GM10248 (cell line): ENCODE measurements around the gene FNDC5.

ENCODE experiments used
- CTCF ChIA-PET: fragments of 300-600 bp; sonication (Branson Sonifier 250); formaldehyde crosslinking; extraction: SDS; loops from one replicate; lab custom pipeline; 2021; ENCODE audit warnings: antibody characterized with exemption; lab: Yijun Ruan, JAX
- POLR2A ChIA-PET: fragments of 350-650 bp; sonication (Branson Sonifier 250); formaldehyde crosslinking; extraction: SDS; loops from one replicate; lab custom pipeline; 2020; ENCODE audit warnings: antibody characterized with exemption; lab: Yijun Ruan, JAX
- DNase-seq: peaks from one replicate; pipeline ENCODE4 v3.0.0; 2012; ENCODE audit errors: extremely low spot score
- CTCF ChIP-seq: IDR thresholded peaks from 2 replicates; pipeline ENCODE4 v1.5.1; 2012; ENCODE audit warnings: mild to moderate bottlenecking, low read depth; ENCODE audit errors: extremely low read depth, missing control alignments, control extremely low read depth

Gene FNDC5

DNA sequence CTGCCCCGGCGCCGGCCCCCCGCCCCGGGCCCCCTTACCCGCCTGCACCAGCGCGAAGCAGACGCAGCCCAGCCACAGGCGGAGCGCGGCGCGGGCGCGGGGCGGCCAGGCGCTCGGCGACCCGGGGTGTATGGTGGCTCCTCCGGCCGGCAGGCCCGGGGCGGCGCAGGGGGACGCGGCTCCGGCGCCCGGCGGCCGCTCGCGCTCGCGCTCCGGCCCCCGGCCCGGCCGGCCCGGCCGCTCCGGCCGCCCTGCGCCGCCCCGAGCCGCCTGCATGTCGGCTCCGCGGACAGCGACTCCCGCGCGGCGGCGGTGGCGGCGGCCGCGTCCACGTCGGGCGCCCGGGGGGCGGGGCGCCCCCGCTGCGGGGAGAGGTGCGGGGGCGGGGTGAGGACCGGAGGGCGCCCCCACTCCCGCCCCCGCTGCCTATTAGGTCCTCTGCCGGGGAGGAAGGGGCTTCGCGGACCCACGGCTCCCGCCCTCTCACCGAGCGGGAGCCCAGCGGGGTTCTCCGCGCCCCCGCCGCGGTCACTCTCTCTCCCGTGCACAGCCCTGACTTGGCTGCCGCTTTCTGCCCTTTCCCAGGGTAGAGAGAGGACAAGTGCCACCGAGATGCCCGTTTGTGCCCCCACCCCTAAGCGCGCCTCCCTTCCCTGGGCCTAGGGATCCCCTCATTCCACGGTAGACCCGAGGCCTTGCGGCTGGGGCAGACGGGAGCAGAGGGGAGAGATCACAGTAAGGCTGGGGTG, at the start of gene FNDC5:
Gene FNDC5 (minus strand): TSS at position 298 of the 749 bp plus-strand sequence.
- TF ChIP-seq CTCF: no peak
- DNase-seq: no peak
- POLR2A ChIA-PET: no interaction called here
- CTCF ChIA-PET: interaction anchor here (0.6 to 7.0 kb wide), 16 partner anchors 8 to 470 kb away, joined by 3 to 51 read pairs (median 6); no protein-coding TSS in a partner anchor

DNA sequence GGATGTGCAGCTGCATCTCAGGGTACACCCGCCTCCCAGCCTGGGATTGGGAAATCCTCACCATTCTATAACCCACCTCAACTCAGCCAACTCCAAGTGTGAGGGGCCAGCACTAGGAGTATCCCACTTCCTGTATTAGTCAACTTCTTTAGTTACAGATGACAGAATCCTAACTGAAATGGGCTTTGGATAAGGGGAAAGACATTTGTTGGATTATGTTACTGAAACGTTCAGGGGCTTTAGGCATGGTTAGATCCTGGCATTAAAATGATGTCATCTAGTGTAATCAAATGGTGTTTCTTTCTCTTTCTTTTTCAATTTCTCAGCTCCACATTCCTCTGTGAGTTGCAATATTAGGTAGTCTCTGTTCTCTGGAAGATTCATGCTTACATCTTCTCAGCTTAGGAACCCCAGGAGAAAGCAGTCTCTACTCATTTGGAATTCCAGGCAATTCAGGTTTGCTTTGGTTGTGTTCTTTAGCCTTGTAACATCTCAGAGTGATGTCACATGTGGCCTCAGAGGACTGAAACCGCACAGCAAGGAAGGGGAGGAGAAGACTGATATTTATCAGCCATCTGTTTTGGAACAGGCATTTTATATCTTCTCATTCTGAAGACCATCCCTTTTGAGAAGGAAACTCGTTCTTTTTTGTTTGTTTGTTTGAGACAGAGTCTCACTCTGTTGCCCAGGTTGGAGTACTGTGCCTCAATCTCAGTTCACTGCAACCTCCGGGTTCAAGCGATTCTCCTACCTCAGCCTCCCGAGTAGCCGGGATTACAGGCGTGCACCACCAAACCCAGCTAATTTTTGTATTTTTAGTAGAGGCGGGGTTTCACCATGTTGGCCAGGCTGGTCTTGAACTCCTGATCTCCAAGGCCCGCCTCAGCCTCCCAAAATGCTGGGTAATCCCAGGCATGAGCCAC, 49.4 kb upstream of the FNDC5 start:
- POLR2A ChIA-PET: no interaction called here
- DNase-seq: no peak
- CTCF ChIA-PET: interaction anchor here (1.1 to 3.4 kb wide), 6 partner anchors 12 to 175 kb away, joined by 3 to 24 read pairs (median 7); no protein-coding TSS in a partner anchor
- TF ChIP-seq CTCF: no peak

DNA sequence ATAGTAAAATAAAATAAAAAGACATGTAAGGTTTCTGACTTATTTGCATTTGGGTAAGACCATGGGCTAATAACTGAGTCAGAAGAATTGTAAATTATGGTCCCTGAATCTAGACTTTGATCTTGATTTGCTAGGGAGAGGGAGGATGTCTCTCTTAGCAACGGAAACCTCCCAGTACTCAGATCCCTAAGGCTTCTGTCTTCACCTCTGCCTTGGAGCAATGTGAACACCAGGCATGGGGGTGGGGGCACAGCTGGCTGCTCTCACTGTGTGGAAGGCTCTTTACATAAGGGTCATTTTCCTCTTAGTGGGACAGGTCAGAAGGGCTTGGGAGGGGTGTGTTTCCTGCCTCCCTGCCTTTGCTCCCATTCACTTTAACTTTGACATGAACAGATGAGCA, 47.5 kb upstream of the FNDC5 start:
- ChIA-PET POLR2A (no interaction called here), CTCF (interaction anchor here (0.9 to 3.4 kb wide), 3 partner anchors 14 to 137 kb away, joined by 3 to 24 read pairs (median 7); no protein-coding TSS in a partner anchor)
- TF ChIP-seq CTCF: no peak

DNA sequence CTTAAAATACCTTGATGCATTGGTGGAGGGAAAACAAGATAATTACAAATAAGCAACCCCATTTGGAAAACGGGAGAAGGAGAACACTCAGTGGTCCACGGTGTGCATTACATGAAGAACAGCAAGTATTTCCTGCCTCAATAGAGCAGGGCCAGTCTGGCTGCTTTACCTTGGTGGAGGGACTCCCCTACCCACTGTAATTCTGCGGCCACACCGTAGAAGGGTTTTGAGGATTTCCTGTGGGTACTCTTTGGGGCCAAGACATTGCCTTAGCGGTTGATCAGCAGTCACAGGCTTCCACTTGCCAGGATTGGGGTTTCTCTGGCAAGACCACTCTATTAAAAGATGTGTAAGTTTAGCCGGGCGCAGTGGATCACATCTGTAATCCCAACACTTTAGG, 46.8 kb upstream of the FNDC5 start:
- ChIA-PET POLR2A (no interaction called here), CTCF (interaction anchor here (0.8 to 1.6 kb wide), 4 partner anchors 16 to 504 kb away, joined by 3 to 4 read pairs (median 4); no protein-coding TSS in a partner anchor)
- no peak for TF ChIP-seq CTCF
- DNase-seq: no peak

More for the DNA sequence above, 47.5 kb upstream of the FNDC5 start:
- no peak for DNase-seq

DNA sequence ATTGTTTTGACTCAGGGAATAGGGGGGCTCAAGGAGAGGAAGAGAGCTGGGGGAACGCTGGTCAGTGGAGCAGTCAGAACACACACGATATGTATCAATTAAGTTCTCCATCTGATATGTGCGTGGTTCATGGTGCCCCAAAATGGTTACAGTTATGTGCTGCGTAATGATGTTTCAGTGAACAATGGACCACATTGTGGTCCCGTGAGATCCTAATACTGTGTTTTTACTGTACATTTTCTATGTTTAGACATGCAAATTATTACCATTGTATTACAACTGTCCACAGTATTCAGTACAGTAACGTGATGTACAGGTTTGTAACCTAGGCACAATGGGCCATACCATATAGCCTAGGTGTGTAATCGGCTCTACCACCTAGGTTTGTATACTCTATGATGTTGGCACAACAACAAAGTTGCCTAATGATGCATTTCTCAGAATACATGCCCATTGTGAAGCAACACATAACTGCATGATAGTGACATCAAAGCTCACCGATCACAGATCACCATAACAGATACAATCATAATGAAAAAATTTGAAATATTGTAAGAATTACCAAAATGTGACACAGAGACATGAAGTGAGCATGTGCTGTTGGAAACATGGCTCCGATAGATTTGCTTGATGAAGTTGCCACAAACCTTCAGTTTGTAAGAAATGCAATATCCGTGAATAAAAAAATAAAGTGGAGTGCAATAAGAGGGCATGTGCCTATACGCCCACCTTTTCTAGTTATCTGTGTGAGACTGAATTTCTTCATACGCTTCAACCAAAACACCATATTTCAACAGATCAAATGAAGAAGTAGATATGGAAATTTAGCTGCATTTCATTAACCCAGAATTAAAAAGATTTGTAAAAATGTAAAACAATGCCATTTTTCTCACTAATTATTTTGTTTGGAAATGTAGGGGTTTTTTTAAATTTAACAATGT, 45.3 kb upstream of the FNDC5 start:
- TF ChIP-seq CTCF: no peak
- CTCF ChIA-PET: interaction anchor here (1.2 to 2.0 kb wide), 5 partner anchors 18 to 502 kb away, joined by 3 to 4 read pairs (median 4); partner anchors contain the start of gene HPCA
- no peak for DNase-seq
- POLR2A ChIA-PET: no interaction called here
